Parathyroid adenoma (tissue), 2 donors: ENCODE data around the gene SPACA4.

Experiments
- H2AFZ ChIP-seq: fragments of 300-600 bp; sonication (generic); one replicate; pipeline ENCODE4 v1.7.0; 2017; ENCODE audit warnings: antibody characterized with exemption, mild to moderate bottlenecking
- H3K27ac ChIP-seq: fragments of 300-600 bp; sonication (generic); one replicate; pipeline ENCODE4 v1.7.0; 2017
- H3K27me3 ChIP-seq: fragments of 300-600 bp; sonication (generic); one replicate; pipeline ENCODE4 v1.7.0; 2017; ENCODE audit warnings: low read length; ENCODE audit not compliant: control insufficient read depth, insufficient read depth
- H3K36me3 ChIP-seq: fragments of 300-600 bp; sonication (generic); one replicate; pipeline ENCODE4 v1.7.0; 2017; ENCODE audit warnings: low read length; ENCODE audit not compliant: control insufficient read depth, insufficient read depth
- H3K4me1 ChIP-seq: fragments of 300-600 bp; sonication (generic); one replicate; pipeline ENCODE4 v1.7.0; 2017; ENCODE audit warnings: control low read depth
- H3K4me2 ChIP-seq: fragments of 300-600 bp; sonication (generic); one replicate; pipeline ENCODE4 v1.7.0; 2017; ENCODE audit warnings: low read length
- H3K4me3 ChIP-seq: fragments of 300-600 bp; sonication (generic); one replicate; pipeline ENCODE4 v1.7.0; 2017; ENCODE audit warnings: low read depth, low read length
- H3K79me2 ChIP-seq: fragments of 300-600 bp; sonication (generic); one replicate; pipeline ENCODE4 v1.7.0; 2017; ENCODE audit warnings: control low read depth
- H3K9ac ChIP-seq: fragments of 300-600 bp; sonication (generic); one replicate; pipeline ENCODE4 v1.7.0; 2017; ENCODE audit warnings: mild to moderate bottlenecking
- H3K9me3 ChIP-seq: fragments of 300-600 bp; sonication (generic); one replicate; pipeline ENCODE4 v1.7.0; 2017; ENCODE audit warnings: low read length; ENCODE audit not compliant: control insufficient read depth
- CTCF ChIP-seq: fragments of 300-600 bp; sonication (generic); IDR thresholded peaks from one replicate; pipeline ENCODE4 v1.7.0; 2017; ENCODE audit warnings: antibody characterized with exemption, mild to moderate bottlenecking
- donor health status: primary hyperparathyroidism.

SPACA4 gene

DNA sequence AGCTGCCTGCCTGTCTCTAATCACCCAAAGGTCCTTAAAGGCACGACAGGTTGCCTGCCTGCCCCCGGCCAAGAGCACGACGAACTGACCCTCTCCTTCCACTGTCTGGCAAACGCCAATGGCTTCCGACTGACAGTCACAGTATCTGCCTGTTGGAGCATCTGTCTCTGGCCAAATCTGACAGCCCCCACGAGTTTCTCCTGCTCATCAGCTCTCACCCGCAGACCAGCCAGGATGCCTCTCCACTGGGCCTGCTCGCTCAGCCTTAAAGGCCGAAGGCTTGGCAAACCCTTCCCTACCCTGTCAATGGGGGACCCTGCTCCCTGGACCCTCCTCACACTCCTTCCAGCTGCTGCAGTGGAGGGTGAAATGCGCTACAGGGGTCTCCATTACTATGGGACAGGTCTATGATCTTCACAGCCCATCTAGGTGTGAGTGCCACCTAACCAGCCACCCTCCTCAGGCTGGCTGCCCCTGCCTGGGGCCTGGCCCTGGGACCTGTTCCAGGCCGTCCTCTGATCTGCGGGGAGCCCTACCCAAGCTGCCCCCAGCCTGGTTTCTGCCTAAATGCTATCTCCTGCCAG is 7.4 kb downstream of the SPACA4 start:
- peaks cover 16% of the 10 kb centered on the region for H3K4me1 ChIP-seq
- no peak overlapping the region for H3K4me2 ChIP-seq
- no peak overlapping the region for H3K27ac ChIP-seq
- no peaks in the 10 kb centered on the region for H3K36me3 ChIP-seq
- no peak overlapping the region for H3K9ac ChIP-seq
- no peak overlapping the region for H2AFZ ChIP-seq
- no peaks in the 10 kb centered on the region for H3K27me3 ChIP-seq
- TF ChIP-seq CTCF = no peak
- no peaks in the 10 kb centered on the region for H3K9me3 ChIP-seq
- H3K4me3 ChIP-seq = no peak overlapping the region
- H3K79me2 ChIP-seq = peaks cover 4% of the 10 kb centered on the region

DNA sequence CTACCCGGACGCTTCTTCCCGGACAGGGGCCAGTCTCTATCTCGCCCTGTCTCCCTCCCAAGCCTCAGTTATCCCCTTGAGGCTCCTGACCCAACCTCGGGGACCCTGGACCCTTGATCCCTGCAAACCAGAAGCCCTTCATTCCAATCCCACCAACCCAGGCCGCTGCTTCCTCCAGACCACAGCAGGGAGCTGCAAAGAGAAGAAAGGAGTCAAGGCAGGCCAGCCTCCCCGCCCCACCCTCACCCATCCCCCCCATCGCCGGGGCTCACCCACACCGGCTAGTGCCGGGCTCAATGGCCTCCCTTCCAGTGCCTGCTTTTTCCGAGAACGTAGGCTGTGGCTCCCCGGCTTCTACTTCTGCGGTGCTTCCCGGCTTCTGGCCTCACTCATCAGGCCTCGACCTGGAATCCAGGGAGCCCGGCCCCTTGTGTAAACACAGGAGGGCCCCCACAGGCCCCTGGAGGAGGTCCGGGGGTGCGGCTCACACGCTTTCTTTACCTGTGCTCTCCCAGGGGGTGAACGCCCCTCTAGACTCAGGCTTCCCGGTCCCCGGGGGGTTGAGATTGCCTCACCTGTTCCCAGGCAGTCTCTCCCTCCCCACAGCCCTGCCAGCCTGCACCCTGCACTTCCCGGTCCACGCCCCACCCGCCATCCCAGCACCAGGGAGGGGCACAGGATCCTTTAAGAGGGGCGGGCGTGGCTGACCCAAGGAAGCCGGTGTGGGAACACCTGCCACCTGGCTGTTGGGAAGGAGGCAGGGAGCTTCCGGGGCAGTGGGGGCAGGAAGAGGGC is 8.1 kb downstream of the SPACA4 start, which contains the start of gene FAM83E:
FAM83E (minus strand) TSS at position 641 of the 795 bp plus-strand sequence. CDS start 1,704 bp downstream, outside the sequence.
- H3K27me3 ChIP-seq = no peaks in the 10 kb centered on the region
- H3K79me2 ChIP-seq = peaks cover 4% of the 10 kb centered on the region
- no peaks in the 10 kb centered on the region for H3K36me3 ChIP-seq
- no peaks in the 10 kb centered on the region for H3K9me3 ChIP-seq
- H3K4me1 ChIP-seq = peaks cover 16% of the 10 kb centered on the region
- no peak within 1 kb of the TSS for H2AFZ ChIP-seq
- no peak within 1 kb of the TSS for H3K4me3 ChIP-seq
- no peak for TF ChIP-seq CTCF
- H3K4me2 ChIP-seq = no peak within 1 kb of the TSS
- no peak within 1 kb of the TSS for H3K9ac ChIP-seq
- no peak within 1 kb of the TSS for H3K27ac ChIP-seq

- Histone ChIP-seq H3K79me2 (peaks cover 4% of the 10 kb centered on the region), H3K4me3 (no peak overlapping the region), H3K4me1 (peaks cover 16% of the 10 kb centered on the region), H3K9ac (no peak overlapping the region), H3K36me3 (no peaks in the 10 kb centered on the region), H3K9me3 (no peaks in the 10 kb centered on the region), H2AFZ (no peak overlapping the region), H3K27me3 (no peaks in the 10 kb centered on the region), H3K4me2 (no peak overlapping the region), H3K27ac (no peak overlapping the region)
- TF ChIP-seq CTCF = no peak
Measured at GRCh38 chr19:48615231-48616040, 8.9 kb downstream of the SPACA4 start.

GRCh38 chr19:48616041-48616436 is 9.5 kb downstream of the SPACA4 start:
- H3K4me3 ChIP-seq = no peak overlapping the region
- no peak overlapping the region for H3K4me2 ChIP-seq
- no peak overlapping the region for H3K27ac ChIP-seq
- H3K79me2 ChIP-seq = peaks cover 4% of the 10 kb centered on the region
- no peak for TF ChIP-seq CTCF
- peaks cover 16% of the 10 kb centered on the region for H3K4me1 ChIP-seq
- H2AFZ ChIP-seq = no peak overlapping the region
- H3K9me3 ChIP-seq = no peaks in the 10 kb centered on the region
- no peaks in the 10 kb centered on the region for H3K36me3 ChIP-seq
- no peaks in the 10 kb centered on the region for H3K27me3 ChIP-seq
- no peak overlapping the region for H3K9ac ChIP-seq
